DOHH2 (cell line): ENCODE data around the gene MKRN2.

ENCODE experiments used
- CTCF ChIP-seq: fragments of 200-600 bp; sonication (generic); IDR thresholded peaks from one replicate; pipeline ENCODE4 v1.5.1; 2014; ENCODE audit warnings: antibody characterized with exemption, mild to moderate bottlenecking, low read depth, low read length; ENCODE audit not compliant: poor library complexity, severe bottlenecking
- EZH2phosphoT487 ChIP-seq: fragments of 200-600 bp; sonication (generic); IDR thresholded peaks from 2 replicates; pipeline ENCODE4 v1.6.1; 2017; ENCODE audit warnings: borderline replicate concordance, mild to moderate bottlenecking, antibody characterized with exemption, low read length, moderate library complexity, mixed read lengths

- TF ChIP-seq CTCF (no peak), EZH2phosphoT487 (no peak)
Measured at GRCh38 chr3:12516873-12517272, 40.0 kb upstream of the MKRN2 start.
